Lung (tissue), 12 donors: Measurements from ENCODE around the gene PPHLN1. TPM values are rescaled to one million over a fixed set of nuclear protein-coding genes. Genes with fewer than 3 reads are reported as not detected.

Experiments
- ATAC-seq: fragments of 200-7000 bp; cut with Tn5 transposase; one replicate; pipeline ENCODE4 v1.9.1; 2020; ENCODE audit warnings: moderate number of reproducible peaks; ENCODE audit not compliant: insufficient read depth, low FRiP score
- DNase-seq, 3 donors: peaks; one replicate each; pipeline ENCODE4 v3.0.0-alpha.2; 2013 to 2017
- H3K27ac ChIP-seq, 2 donors: one replicate each; pipeline ENCODE4 v1.5.1; 2013; ENCODE audit warnings: mild to moderate bottlenecking in 2 of 2, moderate library complexity in 2 of 2, control low read depth in 1 of 2, inconsistent platforms in 1 of 2, low read depth in 1 of 2, low read length in 1 of 2
- H3K27me3 ChIP-seq, 3 donors: one replicate each; pipeline ENCODE4 v1.5.1; 2013; ENCODE audit warnings: low read length in 2 of 3; ENCODE audit not compliant: control insufficient read depth in 3 of 3, insufficient read depth in 3 of 3
- H3K36me3 ChIP-seq, 4 donors: one replicate each; pipeline ENCODE4 v1.5.1; 2013; ENCODE audit warnings: low read length in 4 of 4, mild to moderate bottlenecking in 1 of 4, moderate library complexity in 1 of 4; ENCODE audit not compliant: control insufficient read depth in 4 of 4, insufficient read depth in 4 of 4
- H3K4me1 ChIP-seq, 5 donors: one replicate each; pipeline ENCODE4 v1.5.1; 2013; ENCODE audit warnings: low read length in 5 of 5, mild to moderate bottlenecking in 2 of 5, moderate library complexity in 1 of 5; ENCODE audit not compliant: control insufficient read depth in 5 of 5, insufficient read depth in 5 of 5
- H3K4me3 ChIP-seq: one replicate; pipeline ENCODE4 v1.5.1; 2013; ENCODE audit warnings: mild to moderate bottlenecking, control low read depth, moderate library complexity
- H3K9ac ChIP-seq, 2 donors: one replicate each; pipeline ENCODE4 v1.5.1; 2013; ENCODE audit warnings: low read length in 2 of 2, control low read depth in 1 of 2; ENCODE audit not compliant: insufficient read depth in 1 of 2
- H3K9me3 ChIP-seq, 4 donors: one replicate each; pipeline ENCODE4 v1.5.1; 2013; ENCODE audit warnings: low read length in 3 of 4, mild to moderate bottlenecking in 1 of 4, moderate library complexity in 1 of 4; ENCODE audit not compliant: control insufficient read depth in 4 of 4, insufficient read depth in 3 of 4
- WGBS, 2 donors: extraction: QIAGEN DNeasy Blood & Tissue Kit; methylation state at CpG; one replicate each; pipeline ENCODE4 v1.1.7; 2013; 5-methylcytosine and 5-hydroxymethylcytosine counted together
- polyA plus RNA-seq, 2 donors: library from polyadenylated mRNA; stranded (reverse); fragments of 200-250 nt; gene quantifications; one replicate each; pipeline ENCODE4 v1.2.1, GENCODE V29; 2013
- total RNA-seq, 2 donors: library from RNA; depleted of rRNA in 1 of 2; stranded (reverse); fragments of >200 nt in 1 of 2; gene quantifications; one replicate each; pipeline ENCODE4 v1.2.1, GENCODE V29; 2014 to 2021
- TF ChIP-seq, protein P1 (sequence below): IDR thresholded peaks from 2 replicates; pipeline ENCODE4 v1.5.1; 2012; ENCODE audit warnings: mild to moderate bottlenecking; ENCODE audit errors: control extremely low read depth, extremely low read depth
- donor health status: control.
- donor health status: control.
- donor health status: Bipolar disorder and iron deficiency.
- donor health status: healthy.
- donor health status: DM: yes; HTN: yes; CAD: no.

PPHLN1 gene
- total and polyA plus RNA-seq, 4 donors = 26.5 to 72.5 (median 34.3) TPM

- H3K9ac ChIP-seq = no peak overlapping the region
- ATAC-seq (no peak), DNase-seq (no peak)
- no peaks in the 10 kb centered on the region for H3K9me3 ChIP-seq
- TF ChIP-seq, protein P1, sequence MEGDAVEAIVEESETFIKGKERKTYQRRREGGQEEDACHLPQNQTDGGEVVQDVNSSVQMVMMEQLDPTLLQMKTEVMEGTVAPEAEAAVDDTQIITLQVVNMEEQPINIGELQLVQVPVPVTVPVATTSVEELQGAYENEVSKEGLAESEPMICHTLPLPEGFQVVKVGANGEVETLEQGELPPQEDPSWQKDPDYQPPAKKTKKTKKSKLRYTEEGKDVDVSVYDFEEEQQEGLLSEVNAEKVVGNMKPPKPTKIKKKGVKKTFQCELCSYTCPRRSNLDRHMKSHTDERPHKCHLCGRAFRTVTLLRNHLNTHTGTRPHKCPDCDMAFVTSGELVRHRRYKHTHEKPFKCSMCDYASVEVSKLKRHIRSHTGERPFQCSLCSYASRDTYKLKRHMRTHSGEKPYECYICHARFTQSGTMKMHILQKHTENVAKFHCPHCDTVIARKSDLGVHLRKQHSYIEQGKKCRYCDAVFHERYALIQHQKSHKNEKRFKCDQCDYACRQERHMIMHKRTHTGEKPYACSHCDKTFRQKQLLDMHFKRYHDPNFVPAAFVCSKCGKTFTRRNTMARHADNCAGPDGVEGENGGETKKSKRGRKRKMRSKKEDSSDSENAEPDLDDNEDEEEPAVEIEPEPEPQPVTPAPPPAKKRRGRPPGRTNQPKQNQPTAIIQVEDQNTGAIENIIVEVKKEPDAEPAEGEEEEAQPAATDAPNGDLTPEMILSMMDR = no peak
- H3K27ac ChIP-seq = no peak overlapping the region
- H3K27me3 ChIP-seq = no peaks in the 10 kb centered on the region
- H3K4me1 ChIP-seq = peaks cover 0 to 18% (median 7%) of the 10 kb centered on the region in 5 donors
- H3K36me3 ChIP-seq = peaks cover 0 to 7% (median under 1%) of the 10 kb centered on the region in 4 donors
- no peak overlapping the region for H3K4me3 ChIP-seq
Measured at GRCh38 chr12:42322567-42322966, 3.4 kb upstream of the PPHLN1 start.

- DNase-seq (no peak), ATAC-seq (no peak)
- H3K9ac ChIP-seq = no peak overlapping the region
- peaks cover 0 to 7% (median 0%) of the 10 kb centered on the region in 4 donors for H3K36me3 ChIP-seq
- peaks cover 0 to 22% (median 7%) of the 10 kb centered on the region in 5 donors for H3K4me1 ChIP-seq
- no peaks in the 10 kb centered on the region for H3K9me3 ChIP-seq
- TF ChIP-seq, protein P1 = no peak
- no peaks in the 10 kb centered on the region for H3K27me3 ChIP-seq
- 81 to 87% methylated on average over 6 of the region's 6 CpGs for WGBS, 2 donors
- H3K4me3 ChIP-seq = no peak overlapping the region
- no peak overlapping the region for H3K27ac ChIP-seq
Measured at GRCh38 chr12:42323856-42324255, 2.1 kb upstream of the PPHLN1 start.

GRCh38 chr12:42325326-42325652, 678 bp upstream of the PPHLN1 start:
- ATAC-seq = no peak
- no peak for DNase-seq
- Histone ChIP-seq H3K36me3 (peaks cover 0 to 7% (median 0%) of the 10 kb centered on the region in 4 donors), H3K4me1 (peaks cover 0 to 22% (median 7%) of the 10 kb centered on the region in 5 donors), H3K9me3 (no peaks in the 10 kb centered on the region), H3K4me3 (peak overlapping the region; percentile 92), H3K27ac (peak overlapping the region in 1 of 2 donors; percentile 76), H3K27me3 (no peaks in the 10 kb centered on the region), H3K9ac (peak overlapping the region; percentile 90 to 96)
- TF ChIP-seq, protein P1 = no peak
- 53 to 55% methylated on average over 7 of the region's 7 CpGs for WGBS, 2 donors
